GM23248 (cell line): ENCODE data around the gene COX19. TPM values are rescaled to one million over a fixed set of nuclear protein-coding genes. Genes with fewer than 3 reads are reported as not detected.

Experiments used
- DNase-seq: peaks from one replicate; pipeline ENCODE4 v3.0.0-alpha.2; 2015
- H2AFZ ChIP-seq: fragments of 200-600 bp; sonication (generic); 2 replicates; pipeline ENCODE4 v1.6.1; 2016; ENCODE audit warnings: antibody characterized with exemption
- H3F3A ChIP-seq: fragments of 200-600 bp; sonication (generic); 2 replicates; pipeline ENCODE4 v1.6.1; 2016; ENCODE audit warnings: mild to moderate bottlenecking, antibody characterized with exemption, mixed run types; ENCODE audit not compliant: insufficient read depth
- H3K27ac ChIP-seq: fragments of 200-600 bp; sonication (generic); 2 replicates; pipeline ENCODE4 v1.5.1; 2016; ENCODE audit warnings: mild to moderate bottlenecking
- H3K27me3 ChIP-seq: fragments of 200-600 bp; sonication (generic); replicated peaks from 2 replicates; pipeline ENCODE4 v1.6.1; 2016; ENCODE audit warnings: mild to moderate bottlenecking; ENCODE audit not compliant: insufficient read depth
- H3K36me3 ChIP-seq: fragments of 200-600 bp; sonication (generic); 2 replicates; pipeline ENCODE4 v1.6.1; 2016; ENCODE audit warnings: low read depth, mild to moderate bottlenecking
- H3K4me1 ChIP-seq: fragments of 200-600 bp; sonication (generic); 2 replicates; pipeline ENCODE4 v1.6.1; 2016; ENCODE audit warnings: mild to moderate bottlenecking; ENCODE audit not compliant: insufficient read depth
- H3K4me2 ChIP-seq: fragments of 200-600 bp; sonication (generic); one replicate; pipeline ENCODE4 v1.6.1; 2016; ENCODE audit warnings: mild to moderate bottlenecking; ENCODE audit not compliant: unreplicated experiment
- H3K4me3 ChIP-seq: fragments of 200-600 bp; sonication (generic); 2 replicates; pipeline ENCODE4 v1.5.1; 2016; ENCODE audit warnings: mild to moderate bottlenecking
- H3K79me2 ChIP-seq: fragments of 200-600 bp; sonication (generic); 2 replicates; pipeline ENCODE4 v1.6.1; 2016; ENCODE audit warnings: mild to moderate bottlenecking; ENCODE audit not compliant: insufficient read depth
- H3K9ac ChIP-seq: fragments of 200-600 bp; sonication (generic); 2 replicates; pipeline ENCODE4 v1.6.1; 2016; ENCODE audit warnings: mild to moderate bottlenecking
- H3K9me2 ChIP-seq: fragments of 200-600 bp; sonication (generic); 2 replicates; pipeline ENCODE4 v1.6.1; 2016; ENCODE audit warnings: mixed run types, mild to moderate bottlenecking, moderate library complexity; ENCODE audit not compliant: insufficient read depth
- H3K9me3 ChIP-seq: fragments of 200-600 bp; sonication (generic); one replicate; pipeline ENCODE4 v1.6.1; 2017; ENCODE audit warnings: low read depth
- H4K20me1 ChIP-seq: fragments of 200-600 bp; sonication (generic); 2 replicates; pipeline ENCODE4 v1.6.0; 2016; ENCODE audit not compliant: insufficient read depth
- EZH2 ChIP-seq: fragments of 200-600 bp; sonication (generic); IDR thresholded peaks from 2 replicates; pipeline ENCODE4 v1.6.1; 2018; ENCODE audit warnings: antibody characterized with exemption, mild to moderate bottlenecking; ENCODE audit not compliant: insufficient read depth, poor library complexity, severe bottlenecking
- EZH2phosphoT487 ChIP-seq: fragments of 200-600 bp; sonication (generic); IDR thresholded peaks from 2 replicates; pipeline ENCODE4 v1.6.1; 2018; ENCODE audit warnings: antibody characterized with exemption, moderate library complexity, mild to moderate bottlenecking, low read depth; ENCODE audit not compliant: insufficient read depth
- WGBS, 2 experiments: methylation state at CpG; one replicate each; pipeline ENCODE4 v1.1.6; 2015 to 2017; ENCODE audit warnings: low lambda C conversion rate in 2 of 2, low coverage in 1 of 2; ENCODE audit errors: missing lambda C conversion rate in 2 of 2; 5-methylcytosine and 5-hydroxymethylcytosine counted together
- in situ Hi-C: fragments of 300-500 bp; cut with MboI; formaldehyde crosslinking; loops from 2 replicates; pipeline ENCODE4 v1.15.0; 2020
- polyA plus RNA-seq: library from polyadenylated mRNA; unstranded; fragments of >200 nt; fragmentation: Nextera tagmentation; extraction: Ambion mirVana; gene quantifications from 2 replicates; pipeline ENCODE4 v1.2.1, GENCODE V29; 2016
- total RNA-seq: library from RNA; depleted of rRNA; stranded (reverse); fragments of >200 nt; shearing (Covaris generic); gene quantifications from 2 replicates; pipeline ENCODE4 v1.2.3, GENCODE V29; 2014

COX19 gene
- total and polyA plus RNA-seq, 2 experiments from 2014 or later = 5.5 to 9.9 TPM

DNA sequence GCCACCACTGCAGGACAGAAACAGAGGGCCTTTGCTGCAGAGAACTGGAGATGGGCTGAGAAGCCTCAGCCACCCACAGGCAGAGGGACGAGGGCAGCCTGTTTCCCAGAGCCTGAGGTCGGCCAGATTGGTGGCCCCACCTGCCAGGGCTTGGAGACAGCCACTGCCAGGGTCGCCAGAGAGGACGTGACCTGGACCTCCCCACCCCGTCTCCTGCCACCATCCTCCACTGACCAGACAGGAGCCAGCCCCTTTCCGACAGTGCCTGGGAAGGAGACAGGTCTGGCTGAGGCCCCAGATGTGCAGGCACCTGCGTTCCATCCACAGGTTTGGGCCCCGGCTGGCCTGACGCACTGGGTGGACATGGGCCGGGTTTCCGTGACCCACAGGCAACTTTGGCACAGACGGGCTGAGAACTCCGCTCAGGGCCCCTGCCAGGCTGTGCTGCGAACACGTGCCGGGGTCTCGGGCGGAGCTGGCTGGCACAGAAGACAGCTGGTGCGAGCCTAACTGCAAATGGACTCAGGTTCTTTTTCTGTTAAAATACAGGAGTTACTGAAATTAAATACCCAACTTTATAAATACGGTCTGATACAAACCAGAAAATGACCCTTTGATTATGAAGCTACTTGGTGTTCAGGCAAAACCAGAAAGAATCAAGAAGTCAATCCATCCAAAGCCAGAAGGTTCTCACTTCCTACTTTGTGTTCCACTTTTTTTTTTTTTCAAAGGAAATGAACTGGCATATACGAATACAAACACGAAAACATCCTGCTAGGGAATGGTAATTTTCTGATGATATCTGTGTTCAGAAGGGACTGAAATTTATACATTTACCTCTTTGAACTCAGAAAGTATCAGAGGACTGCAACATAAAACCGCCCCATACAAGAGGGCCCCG is 6.9 kb downstream of the COX19 start:
- peaks cover 7% of the 10 kb centered on the region for H3K4me1 ChIP-seq
- no peak overlapping the region for H3K27ac ChIP-seq
- H3K4me2 ChIP-seq = no peak overlapping the region
- no peaks in the 10 kb centered on the region for H4K20me1 ChIP-seq
- H2AFZ ChIP-seq = no peak overlapping the region
- no peaks in the 10 kb centered on the region for H3K9me3 ChIP-seq
- in situ Hi-C loops = no loop called here
- no peak overlapping the region for H3K4me3 ChIP-seq
- peaks cover 48% of the 10 kb centered on the region for H3K79me2 ChIP-seq
- H3K36me3 ChIP-seq = peaks cover 25% of the 10 kb centered on the region; the same call in 1 of the 2 replicates
- no peak for DNase-seq
- H3K9me2 ChIP-seq = no peaks in the 10 kb centered on the region
- WGBS, 2 experiments = 93 to 94% methylated on average over 22 to 23 of the region's 24 CpGs
- peaks cover 15% of the 10 kb centered on the region for H3F3A ChIP-seq
- H3K9ac ChIP-seq = no peak overlapping the region
- TF ChIP-seq EZH2 = no peak
- TF ChIP-seq EZH2phosphoT487 = no peak
- H3K27me3 ChIP-seq = no peaks in the 10 kb centered on the region

DNA sequence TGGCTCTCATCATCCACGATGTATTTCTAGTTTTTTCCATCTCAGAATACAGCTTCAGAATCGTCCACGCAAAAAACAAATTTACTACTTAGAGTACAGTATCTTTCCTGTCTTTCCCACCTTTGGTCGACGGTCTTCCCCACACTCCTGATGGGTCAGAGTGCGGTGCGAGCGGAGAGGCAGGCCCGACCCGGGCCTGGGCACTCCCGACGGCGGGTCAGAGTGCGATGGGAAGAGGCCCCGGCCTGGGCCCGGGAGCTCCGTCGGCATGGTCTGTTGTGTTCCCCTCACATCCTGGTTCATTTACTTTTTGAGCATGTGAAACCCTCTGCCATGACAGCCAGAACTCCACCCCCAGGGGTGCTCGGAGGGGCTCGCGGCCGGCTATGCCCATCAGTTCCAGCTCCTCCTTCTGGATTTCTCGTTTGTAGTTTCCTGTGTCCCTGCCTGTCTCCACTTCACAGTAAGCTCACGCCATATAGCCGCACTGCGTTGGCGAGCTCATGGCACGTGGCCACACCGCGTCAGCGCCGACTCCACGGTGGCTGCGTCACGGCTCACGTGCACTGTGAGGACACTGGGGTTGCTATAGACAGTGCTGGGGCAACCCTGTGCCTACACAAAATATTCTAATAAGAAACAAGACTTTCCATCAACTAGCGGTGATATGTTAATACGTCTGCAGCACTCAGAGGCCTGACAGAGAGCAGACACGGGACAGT is 7.8 kb downstream of the COX19 start:
- Histone ChIP-seq H3K4me2 (no peak overlapping the region), H3K27me3 (no peaks in the 10 kb centered on the region), H3K27ac (no peak overlapping the region), H3K9me3 (no peaks in the 10 kb centered on the region), H3K79me2 (peaks cover 38% of the 10 kb centered on the region), H3K9me2 (no peaks in the 10 kb centered on the region), H2AFZ (no peak overlapping the region), H3K4me3 (no peak overlapping the region), H3K4me1 (peaks cover 7% of the 10 kb centered on the region), H4K20me1 (no peaks in the 10 kb centered on the region), H3K36me3 (peaks cover 18% of the 10 kb centered on the region; the same call in 1 of the 2 replicates), H3K9ac (no peak overlapping the region), H3F3A (peaks cover 15% of the 10 kb centered on the region)
- in situ Hi-C loops = no loop called here
- no peak for DNase-seq
- 86 to 88% methylated on average over 39 of the region's 39 CpGs for WGBS, 2 experiments
- TF ChIP-seq EZH2 (no peak), EZH2phosphoT487 (no peak)

- 86 to 89% methylated on average over 22 of the region's 22 CpGs for WGBS, 2 experiments
- no peak overlapping the region for H3K4me2 ChIP-seq
- TF ChIP-seq EZH2phosphoT487 (no peak), EZH2 (no peak)
- H3K4me1 ChIP-seq = peaks cover 7% of the 10 kb centered on the region
- H3K9ac ChIP-seq = no peak overlapping the region
- H2AFZ ChIP-seq = no peak overlapping the region
- H3K36me3 ChIP-seq = peaks cover 11% of the 10 kb centered on the region; the same call in 1 of the 2 replicates
- H4K20me1 ChIP-seq = no peaks in the 10 kb centered on the region
- H3K79me2 ChIP-seq = peaks cover 28% of the 10 kb centered on the region
- no peak overlapping the region for H3K27ac ChIP-seq
- H3K9me3 ChIP-seq = no peaks in the 10 kb centered on the region
- H3K4me3 ChIP-seq = no peak overlapping the region
- no peak for DNase-seq
- H3K9me2 ChIP-seq = no peaks in the 10 kb centered on the region
- peaks cover 15% of the 10 kb centered on the region for H3F3A ChIP-seq
- H3K27me3 ChIP-seq = no peaks in the 10 kb centered on the region
- in situ Hi-C loops = no loop called here
Observed at GRCh38 chr7:966291-967069, 8.9 kb downstream of the COX19 start.
